PC-3 (cell line): ENCODE results near the gene KRT2.

Experiments
- CTCF ChIP-seq: fragments of 300-600 bp; sonication (generic); conservative IDR thresholded peaks from 2 replicates; pipeline ENCODE4 v1.5.1; 2017; ENCODE audit warnings: antibody characterized with exemption, low read depth, mild to moderate bottlenecking, low read length
- EZH2 ChIP-seq: fragments of 300-600 bp; sonication (generic); IDR thresholded peaks from one replicate; pipeline ENCODE4 v1.6.1; 2017; ENCODE audit warnings: antibody characterized with exemption, mild to moderate bottlenecking, low read length; ENCODE audit not compliant: unreplicated experiment

- no peak for TF ChIP-seq CTCF
- TF ChIP-seq EZH2 = no peak
Measured at GRCh38 chr12:52611080-52611468, 40.9 kb downstream of the KRT2 start.
